B cell (primary cell): ENCODE data around the gene GLI1. TPM values are rescaled to one million over a fixed set of nuclear protein-coding genes. Genes with fewer than 3 reads are reported as not detected.

Experiments used
- ATAC-seq: fragments of 200-7000 bp; cut with Tn5 transposase; one replicate; pipeline ENCODE4 v1.10.0; 2021; ENCODE audit warnings: low read depth, mild to moderate bottlenecking, moderate number of reproducible peaks, moderate library complexity
- CTCF ChIA-PET: fragments of 350-600 bp; sonication (Branson Sonifier 250); formaldehyde crosslinking; loops from one replicate; lab custom pipeline; 2021; ENCODE audit warnings: antibody characterized with exemption, inconsistent platforms; lab: Charles Lee
- POLR2A ChIA-PET: fragments of 350-600 bp; sonication (Branson Sonifier 250); formaldehyde crosslinking; loops from one replicate; lab custom pipeline; 2021; ENCODE audit warnings: antibody characterized with exemption; lab: Charles Lee
- DNase-seq: peaks from one replicate; pipeline ENCODE4 v3.0.0; 2013
- H2AFZ ChIP-seq: 2 replicates; pipeline ENCODE4 v1.6.1; 2012; ENCODE audit warnings: mild to moderate bottlenecking, low read depth, low read length; ENCODE audit not compliant: insufficient read depth, poor library complexity, severe bottlenecking
- H3K27ac ChIP-seq, 2 donors: 1 replicate in 1 of 2; 2 replicates in 1 of 2; pipeline ENCODE4 v1.5.1; 2012 to 2013; ENCODE audit warnings: low read length in 2 of 2, mild to moderate bottlenecking in 2 of 2, moderate library complexity in 1 of 2
- H3K27me3 ChIP-seq, 4 experiments: fragments of 200-600 bp in 1 of 4; sonication (generic) in 1 of 4; replicated peaks in 1 of 4; 1 replicate in 2 of 4; 2 replicates in 2 of 4; pipeline versions ENCODE4 v1.6.1 to v1.7.0; 2013 to 2016; ENCODE audit warnings: low read length in 3 of 4, mild to moderate bottlenecking in 2 of 4, mixed read lengths in 1 of 4, moderate library complexity in 1 of 4; ENCODE audit not compliant: insufficient read depth in 4 of 4, control insufficient read depth in 3 of 4; ENCODE audit errors: control extremely low read depth in 1 of 4
- H3K36me3 ChIP-seq, 2 experiments: replicated peaks in 1 of 2; 1 replicate in 1 of 2; 2 replicates in 1 of 2; pipeline versions ENCODE4 v1.6.1 to v1.7.1; 2013; ENCODE audit warnings: low read length in 1 of 2; ENCODE audit not compliant: insufficient read depth in 2 of 2, control insufficient read depth in 1 of 2; ENCODE audit errors: control extremely low read depth in 1 of 2, extremely low read depth in 1 of 2
- H3K4me1 ChIP-seq, 2 donors: fragments of 200-600 bp in 1 of 2; sonication (generic) in 1 of 2; 1 replicate in 1 of 2; 2 replicates in 1 of 2; pipeline versions ENCODE4 v1.5.1 to v1.6.1; 2013 to 2017; ENCODE audit warnings: low read length in 2 of 2; ENCODE audit not compliant: control insufficient read depth in 2 of 2, insufficient read depth in 2 of 2
- H3K4me2 ChIP-seq: replicated peaks from 2 replicates; pipeline ENCODE3; 2012; ENCODE audit warnings: mild to moderate bottlenecking, low read depth, low read length; ENCODE audit not compliant: poor library complexity, severe bottlenecking
- H3K4me3 ChIP-seq, 5 experiments: fragments of 200-600 bp in 1 of 5; sonication (generic) in 1 of 5; 1 replicate in 3 of 5; 2 replicates in 2 of 5; pipeline versions ENCODE4 v1.5.1 to v1.7.0; 2011 to 2016; ENCODE audit warnings: low read length in 4 of 5, mild to moderate bottlenecking in 4 of 5, low read depth in 2 of 5, control low read depth in 1 of 5, moderate library complexity in 1 of 5; ENCODE audit not compliant: insufficient read depth in 1 of 5; ENCODE audit errors: control extremely low read depth in 1 of 5, extremely low read depth in 1 of 5
- H3K79me2 ChIP-seq: fragments of 200-600 bp; sonication (generic); one replicate; pipeline ENCODE4 v1.6.0; 2016; ENCODE audit warnings: low read length; ENCODE audit not compliant: control insufficient read depth, insufficient read depth
- H3K9ac ChIP-seq: fragments of 200-600 bp; sonication (generic); 2 replicates; pipeline ENCODE4 v1.6.1; 2017; ENCODE audit warnings: mild to moderate bottlenecking, low read length, moderate library complexity
- H3K9me3 ChIP-seq, 3 donors: one replicate each; pipeline versions ENCODE4 v1.6.1 to v1.7.1; 2013; ENCODE audit warnings: low read length in 2 of 3; ENCODE audit not compliant: control insufficient read depth in 2 of 3, insufficient read depth in 1 of 3; ENCODE audit errors: control extremely low read depth in 1 of 3
- H4K20me1 ChIP-seq: 2 replicates; pipeline ENCODE4 v1.6.0; 2012; ENCODE audit warnings: mild to moderate bottlenecking, low read length; ENCODE audit not compliant: insufficient read depth, control insufficient read depth, poor library complexity, severe bottlenecking
- H3K27ac Mint-ChIP-seq: one replicate; pipeline ENCODE4 v1.8.0; 2021; ENCODE audit warnings: mixed read lengths
- H3K27me3 Mint-ChIP-seq: one replicate; pipeline ENCODE4 v1.8.0; 2021; ENCODE audit warnings: mixed read lengths
- H3K4me1 Mint-ChIP-seq: one replicate; pipeline ENCODE4 v1.8.0; 2021; ENCODE audit warnings: mixed read lengths
- H3K4me3 Mint-ChIP-seq: one replicate; pipeline ENCODE4 v1.8.0; 2021; ENCODE audit warnings: mixed read lengths
- H3K9me3 Mint-ChIP-seq: one replicate; pipeline ENCODE4 v1.8.0; 2022; ENCODE audit warnings: mixed read lengths; ENCODE audit not compliant: insufficient read depth
- EZH2 ChIP-seq: IDR thresholded peaks from 2 replicates; pipeline ENCODE4 v1.6.1; 2012; ENCODE audit warnings: borderline replicate concordance, low read depth, mild to moderate bottlenecking, moderate library complexity, low read length; ENCODE audit not compliant: insufficient read depth, poor library complexity, severe bottlenecking
- WGBS: methylation state at CpG from one replicate; pipeline ENCODE4 v1.1.5; 2013; ENCODE audit warnings: missing lambda C conversion rate; ENCODE audit not compliant: insufficient coverage; 5-methylcytosine and 5-hydroxymethylcytosine counted together
- intact Hi-C: fragments of 100-400 bp; cut with micrococcal nuclease; formaldehyde crosslinking; loops from one replicate; pipeline ENCODE4 v1.10.0; 2022
- polyA plus RNA-seq: library from polyadenylated mRNA; depleted of rRNA; stranded (reverse); fragments of >200 nt; gene quantifications from 2 replicates; pipeline ENCODE4 v1.2.3, GENCODE V29; 2012
- total RNA-seq, 2 donors: library from RNA; stranded (reverse); fragments of 120-200 nt in 1 of 2; gene quantifications; 1 replicate in 1 of 2; 2 replicates in 1 of 2; pipeline versions ENCODE4 v1.2.3 to v1.2.4, GENCODE V29; 2013 to 2022
- TF ChIP-seq, protein P1 (sequence below): fragments of 200-600 bp; IDR thresholded peaks from one replicate; pipeline ENCODE4 v1.8.0; 2022; ENCODE audit warnings: antibody characterized with exemption, mild to moderate bottlenecking

Gene GLI1
- total and polyA plus RNA-seq, 2 donors (not counting 1 experiment from before 2014, with no cell fraction given): 4.1 to 5.4 TPM

DNA sequence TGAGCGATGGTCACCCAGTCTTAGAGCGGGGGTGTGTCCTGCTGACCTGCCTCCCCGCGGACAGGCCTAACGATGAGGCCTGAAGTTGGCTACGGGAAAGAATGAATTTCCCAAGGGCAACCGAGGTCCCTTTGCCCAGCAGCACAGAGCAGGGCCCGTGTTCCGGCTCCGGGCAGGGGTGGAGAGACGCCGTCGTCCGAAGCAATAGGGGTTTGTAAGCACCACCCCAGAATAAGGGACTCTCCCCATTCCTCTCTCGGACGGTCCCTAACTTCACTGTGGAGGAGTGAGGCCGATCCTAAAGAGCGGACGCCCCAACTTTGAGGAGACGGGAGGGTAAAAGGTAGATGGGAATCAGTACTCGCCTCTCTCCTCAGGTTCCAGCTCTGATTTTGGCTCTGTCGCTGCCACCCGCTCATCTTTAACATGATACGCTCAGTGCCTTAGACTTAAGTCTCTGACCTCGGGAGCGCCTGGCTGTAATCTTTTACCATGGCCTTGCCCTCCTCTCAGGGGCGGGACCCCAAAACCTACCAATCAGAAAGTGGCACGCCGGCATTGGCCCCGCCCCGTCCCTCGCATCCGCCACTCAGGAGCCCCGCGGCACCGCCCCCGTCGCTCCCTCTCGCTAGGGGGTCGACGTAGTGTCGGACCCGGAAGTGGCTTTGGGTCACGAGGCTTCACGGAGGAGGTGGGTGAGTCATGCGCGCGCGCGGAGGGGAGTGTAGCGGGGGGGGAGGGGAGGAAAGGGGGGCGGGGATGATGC lies 60.7 kb downstream of the GLI1 start, which contains the start of gene DDIT3:
TSS of gene DDIT3 (minus strand) at position 462 of the 766 bp plus-strand sequence. CDS start 3,108 bp downstream, outside the sequence.
- peaks cover 57% of the 10 kb centered on the region for H3K4me1 Mint-ChIP-seq
- Histone ChIP-seq H3K4me2 (peak within 1 kb of the TSS; percentile 98), H3K4me1 (peaks cover 42 to 53% of the 10 kb centered on the region in 2 donors), H3K9me3 (no peaks in the 10 kb centered on the region), H3K79me2 (peaks cover 34% of the 10 kb centered on the region), H3K4me3 (peak within 1 kb of the TSS; percentile 97 to 100 (median 98)), H2AFZ (peak within 1 kb of the TSS; percentile 31), H3K36me3 (peaks cover 12 to 32% of the 10 kb centered on the region in 2 experiments), H3K27ac (peak within 1 kb of the TSS; percentile 98 to 100), H3K9ac (peak within 1 kb of the TSS; percentile 100), H4K20me1 (peaks cover 27% of the 10 kb centered on the region), H3K27me3 (no peaks in the 10 kb centered on the region)
- no peak for TF ChIP-seq EZH2
- TF ChIP-seq, protein P1, sequence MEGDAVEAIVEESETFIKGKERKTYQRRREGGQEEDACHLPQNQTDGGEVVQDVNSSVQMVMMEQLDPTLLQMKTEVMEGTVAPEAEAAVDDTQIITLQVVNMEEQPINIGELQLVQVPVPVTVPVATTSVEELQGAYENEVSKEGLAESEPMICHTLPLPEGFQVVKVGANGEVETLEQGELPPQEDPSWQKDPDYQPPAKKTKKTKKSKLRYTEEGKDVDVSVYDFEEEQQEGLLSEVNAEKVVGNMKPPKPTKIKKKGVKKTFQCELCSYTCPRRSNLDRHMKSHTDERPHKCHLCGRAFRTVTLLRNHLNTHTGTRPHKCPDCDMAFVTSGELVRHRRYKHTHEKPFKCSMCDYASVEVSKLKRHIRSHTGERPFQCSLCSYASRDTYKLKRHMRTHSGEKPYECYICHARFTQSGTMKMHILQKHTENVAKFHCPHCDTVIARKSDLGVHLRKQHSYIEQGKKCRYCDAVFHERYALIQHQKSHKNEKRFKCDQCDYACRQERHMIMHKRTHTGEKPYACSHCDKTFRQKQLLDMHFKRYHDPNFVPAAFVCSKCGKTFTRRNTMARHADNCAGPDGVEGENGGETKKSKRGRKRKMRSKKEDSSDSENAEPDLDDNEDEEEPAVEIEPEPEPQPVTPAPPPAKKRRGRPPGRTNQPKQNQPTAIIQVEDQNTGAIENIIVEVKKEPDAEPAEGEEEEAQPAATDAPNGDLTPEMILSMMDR: no peak
- H3K9me3 Mint-ChIP-seq: no peaks in the 10 kb centered on the region
- peak within 1 kb of the TSS; percentile 100 for H3K27ac Mint-ChIP-seq
- intact Hi-C loops: loop anchor here (1.0 to 10.0 kb wide), 10 partner anchors 33 to 1203 kb away; partner anchors contain the start of genes BAZ2A, CDK4, CNPY2 and CTDSP2
- H3K4me3 Mint-ChIP-seq: peak within 1 kb of the TSS; percentile 99
- ChIA-PET CTCF (interaction anchor here (0.6 to 1.8 kb wide), 5 partner anchors 43 to 113 kb away, joined by 3 to 7 read pairs (median 3); partner anchors contain the start of genes B4GALNT1 and GLI1), POLR2A (interaction anchor here (0.6 to 2.1 kb wide), 6 partner anchors 27 to 392 kb away, joined by 3 to 11 read pairs (median 7); partner anchors contain the start of genes ARHGAP9 and DCTN2)
- DNase-seq (peak; percentile 100), ATAC-seq (peak; percentile 75)
- WGBS: under 1% methylated on average over 27 of the region's 52 CpGs
- no peaks in the 10 kb centered on the region for H3K27me3 Mint-ChIP-seq
